Effector memory CD8-positive, alpha-beta T cell (primary cell): ENCODE measurements around the gene SERPINB11.
"Not testable (repeated sequence)": the region's sequence is repeated elsewhere in the genome, so short reads cannot be mapped to it uniquely, and the experiment has no call there.

Experiments
- ATAC-seq: fragments of 150-1000 bp; cut with Tn5 transposase; replicated peaks from 2 replicates; pipeline ENCODE4 v1.10.0; 2021; ENCODE audit warnings: mild to moderate bottlenecking, moderate library complexity
- DNase-seq, 3 experiments: peaks; one replicate each; pipeline ENCODE4 v3.0.0; 2021
- H3K27ac Mint-ChIP-seq, 2 donors: one replicate each; pipeline ENCODE4 v1.8.0; 2022; ENCODE audit warnings: mild to moderate bottlenecking in 2 of 2, mixed read lengths in 2 of 2, moderate library complexity in 2 of 2
- H3K27me3 Mint-ChIP-seq, 2 donors: one replicate each; pipeline ENCODE4 v1.8.0; 2022; ENCODE audit warnings: mixed read lengths in 2 of 2
- H3K36me3 Mint-ChIP-seq: one replicate; pipeline ENCODE4 v1.8.0; 2022; ENCODE audit warnings: mild to moderate bottlenecking, moderate library complexity, mixed read lengths; ENCODE audit not compliant: insufficient read depth
- H3K4me1 Mint-ChIP-seq, 2 donors: one replicate each; pipeline ENCODE4 v1.8.0; 2022; ENCODE audit warnings: low read depth in 2 of 2, mixed read lengths in 2 of 2
- H3K4me3 Mint-ChIP-seq, 2 donors: one replicate each; pipeline ENCODE4 v1.8.0; 2022; ENCODE audit warnings: mild to moderate bottlenecking in 2 of 2, mixed read lengths in 2 of 2, moderate library complexity in 2 of 2
- H3K9me3 Mint-ChIP-seq, 2 donors: one replicate each; pipeline ENCODE4 v1.8.0; 2022; ENCODE audit warnings: mixed read lengths in 2 of 2
- total RNA-seq, 9 experiments: gene quantifications; one replicate each; lab custom pipeline; 2026; lab: John Stamatoyannopoulos, UW

The SERPINB11 gene
- total RNA-seq: 0 to 0.11 (median 0) reads per million in 9 experiments

GRCh38 chr18:63702660-63703059 lies at the start of gene SERPINB11:
SERPINB11 (plus strand) TSS chr18:63702960; CDS start chr18:63710194, 7,234 bp downstream.
- H3K4me3 Mint-ChIP-seq: no peak within 1 kb of the TSS
- peaks cover 8 to 12% of the 10 kb centered on the region in 2 donors for H3K27me3 Mint-ChIP-seq
- ATAC-seq (no peak), DNase-seq (no peak)
- H3K4me1 Mint-ChIP-seq: no peaks in the 10 kb centered on the region
- H3K36me3 Mint-ChIP-seq: no peaks in the 10 kb centered on the region
- no peak within 1 kb of the TSS for H3K27ac Mint-ChIP-seq
- no peaks in the 10 kb centered on the region for H3K9me3 Mint-ChIP-seq

GRCh38 chr18:63658920-63659319 lies 43.8 kb upstream of the SERPINB11 start:
- not testable (repeated sequence) for DNase-seq, H3K4me1 Mint-ChIP-seq, H3K4me3 Mint-ChIP-seq, H3K27ac Mint-ChIP-seq, H3K9me3 Mint-ChIP-seq, H3K36me3 Mint-ChIP-seq, H3K27me3 Mint-ChIP-seq, ATAC-seq

GRCh38 chr18:63661750-63662149 lies 41.0 kb upstream of the SERPINB11 start, which contains the start of gene SERPINB3:
SERPINB3 (minus strand) TSS chr18:63661893; CDS start chr18:63661216, 677 bp downstream.
- H3K9me3 Mint-ChIP-seq: peaks cover 10 to 11% of the 10 kb centered on the region in 2 donors
- not testable (repeated sequence) for H3K4me1 Mint-ChIP-seq, DNase-seq, H3K27ac Mint-ChIP-seq, ATAC-seq, H3K36me3 Mint-ChIP-seq, H3K27me3 Mint-ChIP-seq, H3K4me3 Mint-ChIP-seq

- peaks cover 0 to 5% of the 10 kb centered on the region in 2 donors for H3K27me3 Mint-ChIP-seq
These were observed 38.2 kb upstream of the SERPINB11 start for GRCh38 chr18:63664571-63664970.

GRCh38 chr18:63676526-63677323 lies 26.0 kb upstream of the SERPINB11 start:
- Mint-ChIP-seq H3K36me3 (no peaks in the 10 kb centered on the region), H3K4me3 (no peak overlapping the region), H3K27me3 (peaks cover 0 to 5% of the 10 kb centered on the region in 2 donors), H3K9me3 (no peaks in the 10 kb centered on the region), H3K4me1 (no peaks in the 10 kb centered on the region), H3K27ac (no peak overlapping the region)
- ATAC-seq (no peak), DNase-seq (no peak)

More at GRCh38 chr18:63664571-63664970, 38.2 kb upstream of the SERPINB11 start:
- Mint-ChIP-seq H3K27ac (no peak overlapping the region), H3K4me3 (no peak overlapping the region), H3K9me3 (peaks cover 11 to 12% of the 10 kb centered on the region in 2 donors), H3K4me1 (no peaks in the 10 kb centered on the region), H3K36me3 (no peaks in the 10 kb centered on the region)
- ATAC-seq: no peak
- no peak for DNase-seq

GRCh38 chr18:63677500-63678225 lies 25.1 kb upstream of the SERPINB11 start:
- H3K4me3 Mint-ChIP-seq: no peak overlapping the region
- no peak overlapping the region for H3K27ac Mint-ChIP-seq
- peaks cover 0 to 2% of the 10 kb centered on the region in 2 donors for H3K9me3 Mint-ChIP-seq
- ATAC-seq (no peak), DNase-seq (no peak)
- H3K36me3 Mint-ChIP-seq: no peaks in the 10 kb centered on the region
- H3K4me1 Mint-ChIP-seq: no peaks in the 10 kb centered on the region
- peaks cover 0 to 5% of the 10 kb centered on the region in 2 donors for H3K27me3 Mint-ChIP-seq

GRCh38 chr18:63679820-63680606 lies 22.7 kb upstream of the SERPINB11 start:
- ATAC-seq (no peak), DNase-seq (no peak)
- Mint-ChIP-seq H3K27me3 (peaks cover 0 to 6% of the 10 kb centered on the region in 2 donors), H3K9me3 (peaks cover 0 to 2% of the 10 kb centered on the region in 2 donors), H3K4me1 (no peaks in the 10 kb centered on the region), H3K4me3 (no peak overlapping the region), H3K27ac (no peak overlapping the region), H3K36me3 (no peaks in the 10 kb centered on the region)

- ATAC-seq: no peak
- H3K36me3 Mint-ChIP-seq: no peaks in the 10 kb centered on the region
- H3K27ac Mint-ChIP-seq: no peak overlapping the region
These were observed 21.1 kb upstream of the SERPINB11 start for GRCh38 chr18:63681449-63682340.

GRCh38 chr18:63683152-63683551 lies 19.6 kb upstream of the SERPINB11 start:
- ATAC-seq (no peak), DNase-seq (no peak)
- Mint-ChIP-seq H3K4me3 (no peak overlapping the region), H3K27ac (no peak overlapping the region), H3K36me3 (no peaks in the 10 kb centered on the region), H3K9me3 (peaks cover 0 to 2% of the 10 kb centered on the region in 2 donors), H3K4me1 (no peaks in the 10 kb centered on the region), H3K27me3 (peaks cover 0 to 9% of the 10 kb centered on the region in 2 donors)

More at GRCh38 chr18:63681449-63682340, 21.1 kb upstream of the SERPINB11 start:
- H3K27me3 Mint-ChIP-seq: peaks cover 0 to 7% of the 10 kb centered on the region in 2 donors
- DNase-seq: no peak
- H3K4me1 Mint-ChIP-seq: no peaks in the 10 kb centered on the region
- peaks cover 0 to 2% of the 10 kb centered on the region in 2 donors for H3K9me3 Mint-ChIP-seq
- no peak overlapping the region for H3K4me3 Mint-ChIP-seq

- DNase-seq: no peak
- H3K27me3 Mint-ChIP-seq: peaks cover 0 to 9% of the 10 kb centered on the region in 2 donors
- no peak overlapping the region for H3K4me3 Mint-ChIP-seq
- H3K36me3 Mint-ChIP-seq: no peaks in the 10 kb centered on the region
- H3K4me1 Mint-ChIP-seq: no peaks in the 10 kb centered on the region
- no peak overlapping the region for H3K27ac Mint-ChIP-seq
- no peak for ATAC-seq
- H3K9me3 Mint-ChIP-seq: peaks cover under 1 to 2% of the 10 kb centered on the region in 2 donors
These were observed 18.9 kb upstream of the SERPINB11 start for GRCh38 chr18:63683890-63684289.

GRCh38 chr18:63684718-63685117 lies 18.0 kb upstream of the SERPINB11 start:
- Mint-ChIP-seq H3K36me3 (no peaks in the 10 kb centered on the region), H3K4me1 (no peaks in the 10 kb centered on the region), H3K9me3 (peaks cover 4 to 6% of the 10 kb centered on the region in 2 donors), H3K27me3 (peaks cover 0 to 9% of the 10 kb centered on the region in 2 donors), H3K27ac (no peak overlapping the region), H3K4me3 (no peak overlapping the region)
- DNase-seq (no peak), ATAC-seq (no peak)

- no peak overlapping the region for H3K4me3 Mint-ChIP-seq
- no peaks in the 10 kb centered on the region for H3K36me3 Mint-ChIP-seq
- no peaks in the 10 kb centered on the region for H3K4me1 Mint-ChIP-seq
- no peak overlapping the region for H3K27ac Mint-ChIP-seq
- DNase-seq (no peak), ATAC-seq (no peak)
- H3K27me3 Mint-ChIP-seq: peaks cover 0 to 9% of the 10 kb centered on the region in 2 donors
- peaks cover 4 to 6% of the 10 kb centered on the region in 2 donors for H3K9me3 Mint-ChIP-seq
These were observed 15.9 kb upstream of the SERPINB11 start for GRCh38 chr18:63686871-63687270.
